A673 (cell line): ENCODE results near the gene USP48. TPM values are rescaled to one million over a fixed set of nuclear protein-coding genes. Genes with fewer than 3 reads are reported as not detected.

Source experiments
- BruUV-seq: library from RNA; stranded (reverse); fragments of 400-500 nt; replicated peaks from 2 replicates; lab custom pipeline; 2021; lab: Mats Ljungman, UMichigan
- CTCF ChIA-PET: fragments of 300-600 bp; sonication (Branson Sonifier 250); formaldehyde crosslinking; loops from one replicate; lab custom pipeline; 2022; ENCODE audit warnings: antibody characterized with exemption; lab: Charles Lee
- POLR2A ChIA-PET: fragments of 300-600 bp; sonication (Branson Sonifier 250); formaldehyde crosslinking; loops from one replicate; lab custom pipeline; 2022; ENCODE audit warnings: antibody characterized with exemption; ENCODE audit not compliant: low non-redundant PET; lab: Charles Lee
- DNase-seq: peaks from one replicate; pipeline ENCODE4 v3.0.0-alpha.2; 2015; ENCODE audit warnings: low spot score
- H3K27ac ChIP-seq: fragments of 200-600 bp; sonication (generic); 2 replicates; pipeline ENCODE4 v1.5.1; 2016; ENCODE audit warnings: mixed run types, low read depth, mild to moderate bottlenecking, mixed read lengths, antibody characterized with exemption, low read length; ENCODE audit not compliant: poor library complexity, severe bottlenecking
- H3K27me3 ChIP-seq: fragments of 200-600 bp; sonication (generic); replicated peaks from 2 replicates; pipeline ENCODE4 v1.6.1; 2017; ENCODE audit warnings: mixed run types, low read depth, mild to moderate bottlenecking, mixed read lengths, antibody characterized with exemption, low read length; ENCODE audit not compliant: insufficient read depth, poor library complexity
- H3K36me3 ChIP-seq: fragments of 200-600 bp; sonication (generic); 2 replicates; pipeline ENCODE4 v1.6.1; 2016; ENCODE audit warnings: mixed run types, mild to moderate bottlenecking, mixed read lengths, antibody characterized with exemption, low read length; ENCODE audit not compliant: insufficient read depth, poor library complexity, severe bottlenecking
- H3K4me1 ChIP-seq: fragments of 200-600 bp; sonication (generic); 2 replicates; pipeline ENCODE4 v1.6.1; 2017; ENCODE audit warnings: mixed run types, mild to moderate bottlenecking, mixed read lengths, antibody characterized with exemption, low read length; ENCODE audit not compliant: insufficient read depth, poor library complexity, severe bottlenecking
- H3K4me3 ChIP-seq: fragments of 200-600 bp; sonication (generic); 2 replicates; pipeline ENCODE4 v1.5.1; 2016; ENCODE audit warnings: low read depth, mixed run types, mild to moderate bottlenecking, mixed read lengths, low read length; ENCODE audit not compliant: poor library complexity, severe bottlenecking
- H3K9me3 ChIP-seq: fragments of 200-600 bp; sonication (generic); 2 replicates; pipeline ENCODE4 v1.6.1; 2016; ENCODE audit warnings: mixed run types, low read depth, mild to moderate bottlenecking, mixed read lengths, antibody characterized with exemption, low read length; ENCODE audit not compliant: poor library complexity, severe bottlenecking
- CTCF ChIP-seq: fragments of 300-800, 200-600 bp; sonication (generic); conservative IDR thresholded peaks from 2 replicates; pipeline ENCODE4 v1.5.1; 2017; ENCODE audit warnings: low read depth, mild to moderate bottlenecking, antibody characterized with exemption, low read length, moderate library complexity, mixed read lengths
- EZH2 ChIP-seq: fragments of 200-600 bp; sonication (generic); IDR thresholded peaks from 2 replicates; pipeline ENCODE4 v1.6.1; 2017; ENCODE audit warnings: borderline replicate concordance, low read depth, mild to moderate bottlenecking, mixed read lengths, antibody characterized with exemption, low read length; ENCODE audit not compliant: poor library complexity, severe bottlenecking
- intact Hi-C: fragments of 100-400 bp; cut with micrococcal nuclease; formaldehyde crosslinking; loops from one replicate; pipeline ENCODE4 v1.10.0; 2022; ENCODE audit not compliant: unreplicated experiment
- total RNA-seq: library from RNA; stranded (reverse); gene quantifications from 2 replicates; pipeline ENCODE4 v1.2.3, GENCODE V29; 2021

USP48 gene
- total RNA-seq, 1 experiment from 2014 or later, result 74.1 TPM

GRCh38 chr1:21756393-21757089, 26.4 kb downstream of the USP48 start:
- no TSS peak for BruUV-seq
- Histone ChIP-seq H3K4me1 (no peaks in the 10 kb centered on the region), H3K4me3 (no peak overlapping the region), H3K36me3 (peaks cover 43% of the 10 kb centered on the region), H3K27ac (no peak overlapping the region), H3K27me3 (no peaks in the 10 kb centered on the region), H3K9me3 (no peaks in the 10 kb centered on the region)
- CTCF ChIA-PET, result no interaction called here
- DNase-seq, result no peak
- POLR2A ChIA-PET, result no interaction called here
- intact Hi-C loops, result no loop called here
- TF ChIP-seq EZH2 (no peak), CTCF (no peak)

- no TSS peak for BruUV-seq
- Histone ChIP-seq H3K9me3 (no peaks in the 10 kb centered on the region), H3K4me3 (no peak overlapping the region), H3K27me3 (no peaks in the 10 kb centered on the region), H3K4me1 (no peaks in the 10 kb centered on the region), H3K27ac (no peak overlapping the region), H3K36me3 (peaks cover 49% of the 10 kb centered on the region)
- CTCF ChIA-PET, result no interaction called here
- intact Hi-C loops, result no loop called here
- TF ChIP-seq EZH2 (no peak), CTCF (no peak)
- POLR2A ChIA-PET, result no interaction called here
- no peak for DNase-seq
These were observed 27.9 kb downstream of the USP48 start for GRCh38 chr1:21755067-21755466.

GRCh38 chr1:21754583-21754982, 28.4 kb downstream of the USP48 start:
- Histone ChIP-seq H3K4me3 (no peak overlapping the region), H3K27me3 (no peaks in the 10 kb centered on the region), H3K4me1 (no peaks in the 10 kb centered on the region), H3K9me3 (no peaks in the 10 kb centered on the region), H3K27ac (no peak overlapping the region), H3K36me3 (peaks cover 49% of the 10 kb centered on the region)
- DNase-seq, result no peak
- intact Hi-C loops, result no loop called here
- ChIA-PET CTCF (no interaction called here), POLR2A (no interaction called here)
- BruUV-seq, result TSS peak; percentile 10
- TF ChIP-seq EZH2, result no peak
- no peak for TF ChIP-seq CTCF
